Natural killer cell (primary cell): ENCODE data around the gene SUN5. TPM values are rescaled to one million over a fixed set of nuclear protein-coding genes. Genes with fewer than 3 reads are reported as not detected.

Experiments used
- ATAC-seq, 3 donors: fragments of 150-1000 bp in 2 of 3; fragments of 200-7000 bp in 1 of 3; cut with Tn5 transposase; 1 replicate in 1 of 3; 2 replicates in 2 of 3; pipeline ENCODE4 v1.10.0; 2021; ENCODE audit warnings: mild to moderate bottlenecking in 2 of 3, moderate library complexity in 2 of 3
- DNase-seq, 2 donors: peaks; one replicate each; pipeline versions ENCODE4 v3.0.0 to v3.0.0-alpha.2; 2013 to 2021; ENCODE audit warnings: mixed read lengths in 1 of 2
- H3K27ac ChIP-seq: one replicate; pipeline ENCODE4 v1.5.1; 2013; ENCODE audit warnings: mild to moderate bottlenecking, low read length
- H3K27me3 ChIP-seq: one replicate; pipeline ENCODE4 v1.6.1; 2013; ENCODE audit warnings: low read length; ENCODE audit not compliant: control insufficient read depth, insufficient read depth
- H3K36me3 ChIP-seq: one replicate; pipeline ENCODE4 v1.6.1; 2013; ENCODE audit warnings: low read length; ENCODE audit not compliant: control insufficient read depth, insufficient read depth
- H3K4me1 ChIP-seq: one replicate; pipeline ENCODE4 v1.6.1; 2013; ENCODE audit warnings: low read length; ENCODE audit not compliant: control insufficient read depth, insufficient read depth
- H3K4me3 ChIP-seq: one replicate; pipeline ENCODE4 v1.5.1; 2013; ENCODE audit warnings: low read length
- H3K9me3 ChIP-seq: one replicate; pipeline ENCODE4 v1.6.1; 2013; ENCODE audit warnings: low read length; ENCODE audit not compliant: control insufficient read depth, insufficient read depth
- H3K27ac Mint-ChIP-seq, 2 donors: one replicate each; pipeline ENCODE4 v1.8.0; 2022; ENCODE audit warnings: mild to moderate bottlenecking in 2 of 2, mixed read lengths in 2 of 2, moderate library complexity in 1 of 2
- H3K27me3 Mint-ChIP-seq, 2 donors: one replicate each; pipeline ENCODE4 v1.8.0; 2022; ENCODE audit warnings: low read depth in 2 of 2, mixed read lengths in 2 of 2
- H3K36me3 Mint-ChIP-seq: one replicate; pipeline ENCODE4 v1.8.0; 2022; ENCODE audit warnings: mixed read lengths
- H3K4me1 Mint-ChIP-seq, 2 donors: one replicate each; pipeline ENCODE4 v1.8.0; 2022; ENCODE audit warnings: mixed read lengths in 2 of 2
- H3K4me3 Mint-ChIP-seq: one replicate; pipeline ENCODE4 v1.8.0; 2022; ENCODE audit warnings: mild to moderate bottlenecking, moderate library complexity, mixed read lengths
- H3K9me3 Mint-ChIP-seq, 2 donors: one replicate each; pipeline ENCODE4 v1.8.0; 2022; ENCODE audit warnings: mixed read lengths in 2 of 2
- CTCF ChIP-seq: fragments of 200-600 bp; IDR thresholded peaks from one replicate; pipeline ENCODE4 v1.8.0; 2022; ENCODE audit warnings: antibody characterized with exemption
- WGBS: methylation state at CpG from one replicate; pipeline ENCODE4 v1.1.7; 2013; ENCODE audit warnings: missing lambda C conversion rate; ENCODE audit not compliant: insufficient coverage; 5-methylcytosine and 5-hydroxymethylcytosine counted together
- intact Hi-C: fragments of 100-400 bp; cut with micrococcal nuclease; formaldehyde crosslinking; loops from one replicate; pipeline ENCODE4 v1.14.2; 2022
- total RNA-seq, 4 donors: library from RNA; stranded (reverse); fragments of 120-200 nt in 1 of 4; gene quantifications; one replicate each; pipeline versions ENCODE4 v1.2.3 to v1.2.4, GENCODE V29; 2013 to 2022

Gene SUN5
- total RNA-seq, 3 donors from 2014 or later (not counting 1 experiment from before 2014, with no cell fraction given) = not detected

GRCh38 chr20:33034115-33034514, 29.9 kb upstream of the SUN5 start:
- Histone ChIP-seq H3K36me3 (no peaks in the 10 kb centered on the region), H3K4me1 (no peaks in the 10 kb centered on the region), H3K27me3 (no peaks in the 10 kb centered on the region), H3K9me3 (no peaks in the 10 kb centered on the region), H3K4me3 (no peak overlapping the region), H3K27ac (no peak overlapping the region)
- Mint-ChIP-seq H3K36me3 (no peaks in the 10 kb centered on the region), H3K27ac (no peak overlapping the region), H3K4me3 (no peak overlapping the region), H3K4me1 (no peaks in the 10 kb centered on the region), H3K27me3 (peaks cover 0 to 2% of the 10 kb centered on the region in 2 donors), H3K9me3 (no peaks in the 10 kb centered on the region)
- DNase-seq (no peak), ATAC-seq (no peak)
- intact Hi-C loops = no loop called here
- TF ChIP-seq CTCF = no peak
- WGBS = 65% methylated on average over 3 of the region's 5 CpGs

GRCh38 chr20:33033381-33033780, 29.1 kb upstream of the SUN5 start:
- WGBS = 74% methylated on average over 5 of the region's 5 CpGs
- Mint-ChIP-seq H3K4me1 (no peaks in the 10 kb centered on the region), H3K27me3 (peaks cover 0 to 2% of the 10 kb centered on the region in 2 donors), H3K36me3 (no peaks in the 10 kb centered on the region), H3K27ac (no peak overlapping the region), H3K4me3 (no peak overlapping the region), H3K9me3 (no peaks in the 10 kb centered on the region)
- Histone ChIP-seq H3K36me3 (no peaks in the 10 kb centered on the region), H3K4me3 (no peak overlapping the region), H3K27me3 (no peaks in the 10 kb centered on the region), H3K27ac (no peak overlapping the region), H3K9me3 (no peaks in the 10 kb centered on the region), H3K4me1 (no peaks in the 10 kb centered on the region)
- ATAC-seq (no peak), DNase-seq (no peak)
- TF ChIP-seq CTCF = no peak
- intact Hi-C loops = no loop called here

GRCh38 chr20:33032555-33032954, 28.3 kb upstream of the SUN5 start:
- no peak for DNase-seq
- Histone ChIP-seq H3K4me3 (no peak overlapping the region), H3K4me1 (no peaks in the 10 kb centered on the region), H3K27me3 (no peaks in the 10 kb centered on the region), H3K36me3 (no peaks in the 10 kb centered on the region), H3K9me3 (no peaks in the 10 kb centered on the region), H3K27ac (no peak overlapping the region)
- Mint-ChIP-seq H3K9me3 (no peaks in the 10 kb centered on the region), H3K4me3 (no peak overlapping the region), H3K36me3 (no peaks in the 10 kb centered on the region), H3K4me1 (no peaks in the 10 kb centered on the region), H3K27ac (no peak overlapping the region), H3K27me3 (no peaks in the 10 kb centered on the region)
- TF ChIP-seq CTCF = no peak
- no peak for ATAC-seq
- intact Hi-C loops = no loop called here
- WGBS = 87% methylated on average over 6 of the region's 6 CpGs

- no peaks in the 10 kb centered on the region for H3K36me3 ChIP-seq
- H3K4me3 Mint-ChIP-seq = no peak within 1 kb of the TSS
- H3K27me3 ChIP-seq = no peaks in the 10 kb centered on the region
- WGBS = 94% methylated on average over 9 of the region's 10 CpGs
- no peaks in the 10 kb centered on the region for H3K9me3 Mint-ChIP-seq
- intact Hi-C loops = no loop called here
- DNase-seq (no peak), ATAC-seq (no peak)
- H3K9me3 ChIP-seq = no peaks in the 10 kb centered on the region
- no peak within 1 kb of the TSS for H3K4me3 ChIP-seq
- no peak within 1 kb of the TSS for H3K27ac ChIP-seq
- TF ChIP-seq CTCF = no peak
- H3K4me1 ChIP-seq = no peaks in the 10 kb centered on the region
- no peak within 1 kb of the TSS for H3K27ac Mint-ChIP-seq
- H3K4me1 Mint-ChIP-seq = no peaks in the 10 kb centered on the region
- no peaks in the 10 kb centered on the region for H3K27me3 Mint-ChIP-seq
- no peaks in the 10 kb centered on the region for H3K36me3 Mint-ChIP-seq
Measured at GRCh38 chr20:33031531-33031930, 27.3 kb upstream of the SUN5 start, which contains the start of gene BPIFB6. BPIFB6 (plus strand) TSS chr20:33031648; CDS start chr20:33031648, 0 bp downstream.
